GM12891 (cell line): ENCODE results near the gene AGMAT.

Source experiments
- DNase-seq: peaks from one replicate; pipeline ENCODE4 v3.0.0; 2011; ENCODE audit warnings: low spot score; ENCODE audit not compliant: insufficient read length
- FAIRE-seq: peaks from 2 replicates; lab custom pipeline; 2011; peaks lifted over from hg19 to GRCh38; lab: Jason Lieb, UNC
- PAX5 ChIP-seq: IDR thresholded peaks from 2 replicates; pipeline ENCODE4 v1.6.1; 2011; ENCODE audit warnings: low read length, moderate library complexity, mild to moderate bottlenecking; ENCODE audit not compliant: insufficient read depth, severe bottlenecking
- POLR2A ChIP-seq: IDR thresholded peaks from 2 replicates; pipeline ENCODE4 v1.6.1; 2011; ENCODE audit warnings: low read depth, low read length, control low read depth
- POLR2AphosphoS5 ChIP-seq: IDR thresholded peaks from 2 replicates; pipeline ENCODE4 v1.6.1; 2011; ENCODE audit warnings: low read depth, low read length, control low read depth
- POU2F2 ChIP-seq: IDR thresholded peaks from 2 replicates; pipeline ENCODE4 v1.6.1; 2011; ENCODE audit warnings: low read depth, mild to moderate bottlenecking, control low read depth, low read length, moderate library complexity
- SPI1 ChIP-seq: IDR thresholded peaks from 2 replicates; pipeline ENCODE4 v1.6.1; 2011; ENCODE audit warnings: low read depth, low read length, control low read depth
- TAF1 ChIP-seq: IDR thresholded peaks from 2 replicates; pipeline ENCODE4 v1.6.1; 2011; ENCODE audit warnings: low read depth, low read length, control low read depth

The AGMAT gene

GRCh38 chr1:15541231-15541792, 43.5 kb downstream of the AGMAT start:
- TF ChIP-seq TAF1 (no peak), POU2F2 (no peak), POLR2AphosphoS5 (no peak), POLR2A (no peak), PAX5 (no peak), SPI1 (no peak)
- DNase-seq: no peak
- no peak for FAIRE-seq

DNA sequence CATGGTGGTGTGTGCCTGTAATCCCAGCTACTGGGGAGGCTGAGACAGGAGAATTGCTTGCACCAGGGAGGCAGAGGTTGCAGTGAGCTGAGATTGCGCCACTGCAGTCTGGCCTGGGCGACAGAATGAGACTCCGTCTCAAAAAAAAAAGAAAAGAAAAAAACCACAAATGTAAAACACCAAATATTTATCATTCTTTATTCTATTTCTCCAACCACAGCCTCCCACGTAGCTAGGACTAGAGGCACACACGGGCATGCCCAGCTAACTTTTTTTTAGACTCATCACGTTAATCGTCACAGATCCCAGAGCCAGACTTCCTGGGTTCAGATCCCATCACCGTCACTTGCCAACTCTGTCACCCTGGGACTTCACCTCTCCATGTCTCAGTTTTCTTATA, 44.7 kb downstream of the AGMAT start:
- FAIRE-seq (no peak), DNase-seq (no peak)
- TF ChIP-seq PAX5 (no peak), SPI1 (no peak), TAF1 (no peak), POLR2A (no peak), POLR2AphosphoS5 (no peak), POU2F2 (no peak)

- no peak for TF ChIP-seq PAX5
- TF ChIP-seq POU2F2: no peak
- TF ChIP-seq POLR2A: no peak
- TF ChIP-seq TAF1: no peak
- TF ChIP-seq POLR2AphosphoS5: no peak
- no peak for TF ChIP-seq SPI1
- DNase-seq (no peak), FAIRE-seq (no peak)
Observed at GRCh38 chr1:15538771-15539170, 46.1 kb downstream of the AGMAT start.

- DNase-seq (no peak), FAIRE-seq (no peak)
- peak; percentile 52 for TF ChIP-seq SPI1
- no peak for TF ChIP-seq POLR2AphosphoS5
Observed at GRCh38 chr1:15531682-15532081, 53.2 kb downstream of the AGMAT start.

DNA sequence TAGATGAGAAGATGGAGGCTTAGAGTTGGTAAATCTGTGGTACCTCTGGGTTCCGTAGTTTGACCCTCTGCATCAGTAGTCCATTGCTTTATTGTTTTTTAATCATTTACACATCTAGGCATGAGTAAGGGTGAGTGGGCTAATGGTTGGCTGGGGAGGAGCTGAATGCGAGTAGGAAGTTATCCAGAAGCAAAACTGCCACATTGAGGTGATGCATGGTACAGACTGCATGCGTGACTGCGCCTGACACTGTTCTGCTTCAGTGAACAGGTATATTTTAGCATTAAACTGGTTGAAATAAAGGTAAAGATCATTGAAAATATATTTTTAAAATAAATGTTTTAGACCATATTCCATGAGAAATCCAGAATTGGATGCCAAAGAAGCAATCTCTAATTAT, 53.8 kb downstream of the AGMAT start:
- DNase-seq (no peak), FAIRE-seq (no peak)
- no peak for TF ChIP-seq TAF1
- TF ChIP-seq POU2F2: no peak
- no peak for TF ChIP-seq POLR2A
- TF ChIP-seq SPI1: no peak
- TF ChIP-seq POLR2AphosphoS5: no peak
- no peak for TF ChIP-seq PAX5

- TF ChIP-seq SPI1: no peak
- TF ChIP-seq POU2F2: peak; percentile 79; the same call in 1 of the 2 replicates
- TF ChIP-seq POLR2A: peak; percentile 70
- peak; percentile 43; the same call in 1 of the 2 replicates for TF ChIP-seq TAF1
- TF ChIP-seq PAX5: no peak
- no peak; the same call in 1 of the 2 replicates for TF ChIP-seq POLR2AphosphoS5
- FAIRE-seq: peak; percentile 100
- DNase-seq: peak; percentile 78
Observed at GRCh38 chr1:15526490-15527339, 58.1 kb downstream of the AGMAT start, which contains the start of gene DNAJC16. Gene DNAJC16 (plus strand): TSS chr1:15526848. CDS start chr1:15529106, 2,258 bp downstream.

- no peak for TF ChIP-seq POLR2A
- no peak for TF ChIP-seq SPI1
- TF ChIP-seq POLR2AphosphoS5: no peak
- TF ChIP-seq TAF1: no peak
- no peak for TF ChIP-seq POU2F2
- TF ChIP-seq PAX5: no peak
- no peak for DNase-seq
- no peak for FAIRE-seq
Observed at GRCh38 chr1:15526021-15526489, 58.8 kb downstream of the AGMAT start.

GRCh38 chr1:15525050-15526020, 59.5 kb downstream of the AGMAT start:
- DNase-seq (no peak), FAIRE-seq (no peak)
- TF ChIP-seq TAF1: 0 out of 2 replicates have a peak, but pooled peaks have one; percentile 35
- TF ChIP-seq PAX5: no peak

DNA sequence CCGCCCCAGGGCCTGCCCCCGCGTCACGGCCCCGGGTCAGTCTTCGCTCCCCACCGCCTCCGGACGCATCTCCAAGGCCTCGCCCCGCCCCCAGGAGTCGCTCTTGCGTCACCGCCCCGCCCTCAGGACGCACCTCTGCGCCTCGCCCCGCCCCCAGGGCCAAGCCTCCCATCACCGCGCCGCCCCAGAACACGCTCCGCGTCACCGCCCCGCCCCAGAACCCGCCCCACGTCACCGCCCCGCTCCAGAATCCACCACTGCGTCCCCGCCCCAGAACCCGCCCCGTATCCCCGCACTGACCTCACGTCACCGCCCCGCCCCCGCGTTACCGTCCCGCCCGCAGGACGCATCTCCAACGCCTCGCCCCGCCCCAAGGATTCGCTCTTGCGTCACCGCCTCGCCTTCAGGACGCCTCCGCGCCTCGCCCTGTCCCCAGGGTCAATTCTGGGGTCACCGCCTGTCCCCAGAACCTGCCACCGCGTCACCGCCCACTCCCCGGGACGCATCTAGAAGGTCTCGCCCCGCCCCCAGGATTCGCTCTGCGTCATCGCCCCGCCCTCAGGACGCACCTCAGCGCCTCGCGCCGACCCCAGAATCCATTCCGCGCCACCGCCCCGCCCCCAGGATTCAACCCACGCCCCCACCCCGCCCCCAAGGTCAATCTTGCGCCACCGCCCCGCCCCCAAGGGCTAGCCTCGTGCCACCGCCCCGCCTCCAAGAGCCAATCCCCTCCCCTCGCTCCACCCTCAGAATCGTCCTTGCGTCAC, 60.4 kb downstream of the AGMAT start:
- DNase-seq (peak; percentile 84), FAIRE-seq (peak; percentile 99)
- peak; percentile 8 for TF ChIP-seq PAX5
- no peak for TF ChIP-seq POLR2AphosphoS5
- no peak for TF ChIP-seq TAF1
- no peak for TF ChIP-seq POLR2A
- TF ChIP-seq POU2F2: 0 out of 2 replicates have a peak, but pooled peaks have one; percentile 13
- TF ChIP-seq SPI1: no peak
